H1 (cell line): ENCODE results near the gene SORCS3. TPM values are rescaled to one million over a fixed set of nuclear protein-coding genes. Genes with fewer than 3 reads are reported as not detected.

Experiments used
- CTCF ChIA-PET: fragments of 300-600 bp; sonication (Branson Sonifier 250); formaldehyde crosslinking; loops from one replicate; lab custom pipeline; 2021; ENCODE audit not compliant: partially characterized antibody; lab: Charles Lee
- POLR2A ChIA-PET: fragments of 300-600 bp; sonication (Branson Sonifier 250); formaldehyde crosslinking; loops from one replicate; lab custom pipeline; 2021; ENCODE audit warnings: inconsistent platforms; ENCODE audit not compliant: partially characterized antibody; lab: Charles Lee
- DNase-seq, 2 experiments: peaks; one replicate each; pipeline versions ENCODE4 v3.0.0 to v3.0.0-alpha.2; 2010 to 2022; ENCODE audit warnings: low spot score in 2 of 2, low read depth in 1 of 2, mixed read lengths in 1 of 2
- FAIRE-seq: peaks from 2 replicates; lab custom pipeline; 2011; peaks lifted over from hg19 to GRCh38; lab: Jason Lieb, UNC
- H2AFZ ChIP-seq: 2 replicates; pipeline ENCODE4 v1.8.1; 2012; ENCODE audit warnings: low read length, inconsistent platforms
- H2AK5ac ChIP-seq: 2 replicates; pipeline ENCODE4 v1.6.1; 2013; ENCODE audit warnings: low read depth, low read length
- H2BK120ac ChIP-seq: replicated peaks from 2 replicates; pipeline ENCODE3; 2013; ENCODE audit warnings: low read depth, low read length, inconsistent platforms
- H2BK12ac ChIP-seq: 2 replicates; pipeline ENCODE4 v1.6.1; 2013; ENCODE audit warnings: low read depth, low read length
- H2BK15ac ChIP-seq: 2 replicates; pipeline ENCODE4 v1.6.1; 2013; ENCODE audit warnings: low read length
- H2BK20ac ChIP-seq: 2 replicates; pipeline ENCODE4 v1.6.1; 2013; ENCODE audit warnings: low read length
- H2BK5ac ChIP-seq: 2 replicates; pipeline ENCODE4 v1.6.1; 2013; ENCODE audit warnings: low read depth, low read length
- H3K14ac ChIP-seq: 2 replicates; pipeline ENCODE4 v1.6.1; 2013; ENCODE audit warnings: inconsistent platforms; ENCODE audit not compliant: insufficient read length
- H3K18ac ChIP-seq: 2 replicates; pipeline ENCODE4 v1.6.1; 2013; ENCODE audit warnings: low read length; ENCODE audit errors: extremely low read depth
- H3K23ac ChIP-seq: 2 replicates; pipeline ENCODE4 v1.6.1; 2013; ENCODE audit warnings: inconsistent platforms; ENCODE audit not compliant: insufficient read length
- H3K23me2 ChIP-seq: 2 replicates; pipeline ENCODE4 v1.6.1; 2013; ENCODE audit warnings: low read depth, low read length
- H3K27ac ChIP-seq: 2 replicates; pipeline ENCODE4 v1.6.1; 2011; ENCODE audit warnings: low read depth, low read length, inconsistent platforms
- H3K27me3 ChIP-seq, 4 experiments: replicated peaks in 1 of 4; 1 replicate in 1 of 4; 2 replicates in 3 of 4; pipeline versions ENCODE4 v1.6.1 to v1.8.1; 2011 to 2013; ENCODE audit warnings: low read length in 3 of 4, mild to moderate bottlenecking in 3 of 4, inconsistent platforms in 2 of 4, mixed read lengths in 2 of 4, moderate library complexity in 1 of 4; ENCODE audit not compliant: control insufficient read depth in 3 of 4, insufficient read depth in 3 of 4; ENCODE audit errors: extremely low read depth in 1 of 4
- H3K36me3 ChIP-seq, 4 experiments: 2 replicates each; pipeline versions ENCODE4 v1.6.1 to v1.8.1; 2011 to 2013; ENCODE audit warnings: mild to moderate bottlenecking in 4 of 4, low read length in 3 of 4, moderate library complexity in 2 of 4, control low read depth in 1 of 4, inconsistent platforms in 1 of 4; ENCODE audit not compliant: insufficient read depth in 4 of 4, control insufficient read depth in 2 of 4
- H3K4ac ChIP-seq: replicated peaks from 2 replicates; pipeline ENCODE3; 2013; ENCODE audit warnings: low read length, low read depth, mixed read lengths, inconsistent platforms; ENCODE audit not compliant: insufficient read length
- H3K4me1 ChIP-seq, 4 experiments: replicated peaks in 1 of 4; 1 replicate in 1 of 4; 2 replicates in 3 of 4; pipeline versions ENCODE4 v1.6.1 to v1.8.1; 2011 to 2013; ENCODE audit warnings: low read length in 3 of 4, inconsistent platforms in 2 of 4, mixed read lengths in 1 of 4; ENCODE audit not compliant: insufficient read depth in 4 of 4, control insufficient read depth in 3 of 4
- H3K4me2 ChIP-seq, 2 experiments: 2 replicates each; pipeline versions ENCODE4 v1.6.1 to v1.8.1; 2011 to 2013; ENCODE audit warnings: low read depth in 2 of 2, low read length in 2 of 2, control low read depth in 1 of 2, inconsistent platforms in 1 of 2, mild to moderate bottlenecking in 1 of 2; ENCODE audit not compliant: insufficient read depth in 1 of 2
- H3K4me3 ChIP-seq, 4 experiments: fragments of 200-600, 300-600 bp in 1 of 4; sonication (generic), shearing (Covaris generic), sonication (Bioruptor Twin) in 1 of 4; 2 replicates each; pipeline versions ENCODE4 v1.5.1 to v1.8.1; 2011 to 2016; ENCODE audit warnings: low read length in 4 of 4, low read depth in 3 of 4, control low read depth in 2 of 4, inconsistent platforms in 2 of 4, mild to moderate bottlenecking in 2 of 4, mixed read lengths in 1 of 4, moderate library complexity in 1 of 4; ENCODE audit not compliant: insufficient read depth in 2 of 4; ENCODE audit errors: extremely low read depth in 1 of 4
- H3K56ac ChIP-seq: replicated peaks from 2 replicates; pipeline ENCODE3; 2013; ENCODE audit warnings: low read depth, mild to moderate bottlenecking, mixed read lengths, low read length, inconsistent platforms; ENCODE audit not compliant: insufficient read length
- H3K79me1 ChIP-seq: 2 replicates; pipeline ENCODE4 v1.6.1; 2013; ENCODE audit warnings: low read depth, low read length, control low read depth
- H3K79me2 ChIP-seq, 2 experiments: 2 replicates each; pipeline versions ENCODE4 v1.6.1 to v1.8.1; 2012 to 2013; ENCODE audit warnings: low read length in 2 of 2, mild to moderate bottlenecking in 2 of 2, inconsistent platforms in 1 of 2; ENCODE audit not compliant: insufficient read depth in 2 of 2, control insufficient read depth in 1 of 2
- H3K9ac ChIP-seq, 4 experiments: replicated peaks in 1 of 4; 1 replicate in 1 of 4; 2 replicates in 3 of 4; pipeline versions ENCODE4 v1.6.1 to v1.8.1; 2011 to 2013; ENCODE audit warnings: low read depth in 3 of 4, low read length in 3 of 4, control low read depth in 2 of 4, mild to moderate bottlenecking in 2 of 4, moderate library complexity in 2 of 4, inconsistent platforms in 1 of 4; ENCODE audit errors: extremely low read depth in 1 of 4
- H3K9me3 ChIP-seq, 2 experiments: 2 replicates each; pipeline versions ENCODE4 v1.6.1 to v1.8.1; 2012 to 2013; ENCODE audit warnings: mild to moderate bottlenecking in 2 of 2, moderate library complexity in 2 of 2, control low read depth in 1 of 2, inconsistent platforms in 1 of 2, low read depth in 1 of 2, low read length in 1 of 2, mixed read lengths in 1 of 2; ENCODE audit not compliant: insufficient read depth in 2 of 2
- H4K20me1 ChIP-seq, 2 experiments: replicated peaks in 1 of 2; 2 replicates each; pipeline versions ENCODE3 to v1.8.1; 2011 to 2013; ENCODE audit warnings: inconsistent platforms in 2 of 2, low read length in 2 of 2, mild to moderate bottlenecking in 1 of 2; ENCODE audit not compliant: insufficient read depth in 2 of 2, control insufficient read depth in 1 of 2
- H4K5ac ChIP-seq: 2 replicates; pipeline ENCODE4 v1.6.1; 2013; ENCODE audit warnings: low read length, low read depth, mixed read lengths, inconsistent platforms; ENCODE audit not compliant: insufficient read length
- H4K8ac ChIP-seq: 2 replicates; pipeline ENCODE4 v1.8.0; 2013; ENCODE audit warnings: mild to moderate bottlenecking, moderate library complexity, low read length, inconsistent platforms; ENCODE audit not compliant: insufficient read depth; ENCODE audit errors: extremely low read depth
- H4K91ac ChIP-seq: replicated peaks from 2 replicates; pipeline ENCODE3; 2013; ENCODE audit warnings: low read length, mixed read lengths, inconsistent platforms; ENCODE audit not compliant: insufficient read length
- WGBS, 2 experiments: shearing (Covaris generic) in 1 of 2; methylation state at CpG; one replicate each; pipeline versions ENCODE4 v1.1.6 to v1.1.7; 2013 to 2015; ENCODE audit warnings: low lambda C conversion rate in 2 of 2, mixed read lengths in 2 of 2, inconsistent platforms in 1 of 2, low coverage in 1 of 2, missing lambda C conversion rate in 1 of 2; ENCODE audit not compliant: insufficient replicate concordance in 2 of 2, insufficient coverage in 1 of 2, insufficient read length in 1 of 2; ENCODE audit errors: extremely low coverage in 1 of 2, missing lambda C conversion rate in 1 of 2; 5-methylcytosine and 5-hydroxymethylcytosine counted together
- polyA plus RNA-seq, 7 experiments: library from polyadenylated mRNA; depleted of rRNA in 3 of 7; stranded (reverse) in 5 of 7; unstranded in 2 of 7; fragments of >200 nt in 5 of 7; fragments of 200-250 nt in 2 of 7; gene quantifications; 1 replicate in 5 of 7; 2 replicates in 1 of 7; 4 replicates in 1 of 7; pipeline versions ENCODE4 v1.2.1 to v1.2.3, GENCODE V29; 2011 to 2013; ENCODE audit warnings: missing spikeins in 2 of 7, mixed read lengths in 2 of 7
- total RNA-seq: library from RNA; stranded (reverse); fragmentation: NEBNext Ultra II Directional; extraction: Animal tissue kit (Norgen Biotek cat#: 25700); gene quantifications from 2 replicates; pipeline ENCODE4 v1.2.1, GENCODE V29; 2021
- TF ChIP-seq, protein P1 (sequence below): IDR thresholded peaks from 2 replicates; pipeline ENCODE4 v1.6.1; 2011; ENCODE audit warnings: low read length, improper control_type of control experiment

Gene SORCS3
- total and polyA plus RNA-seq, 2 of the 8 experiments (the other 6 are each of a cell fraction or from before 2014, with no cell fraction given) = 0.26 to 0.88 TPM

DNA sequence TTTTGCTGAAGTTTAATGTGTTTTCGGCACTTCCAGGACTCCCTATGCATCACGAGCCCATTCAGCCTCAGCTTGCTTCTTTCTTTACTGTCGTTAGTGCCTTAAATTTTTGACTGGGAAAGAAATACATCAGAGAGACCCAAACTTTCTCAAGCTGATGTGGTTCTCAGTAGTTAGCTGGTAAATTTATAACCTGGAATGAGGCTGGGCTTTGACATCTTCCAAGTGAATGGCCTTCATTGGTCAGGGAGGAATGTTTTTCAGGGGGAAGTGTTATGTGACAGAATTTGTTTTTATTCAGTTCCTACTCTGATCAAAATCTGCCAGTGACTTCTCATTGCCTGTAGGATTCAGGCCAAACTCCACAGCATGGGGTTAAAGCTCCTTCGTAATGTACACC lies 296.9 kb downstream of the SORCS3 start:
- TF ChIP-seq, protein P1, sequence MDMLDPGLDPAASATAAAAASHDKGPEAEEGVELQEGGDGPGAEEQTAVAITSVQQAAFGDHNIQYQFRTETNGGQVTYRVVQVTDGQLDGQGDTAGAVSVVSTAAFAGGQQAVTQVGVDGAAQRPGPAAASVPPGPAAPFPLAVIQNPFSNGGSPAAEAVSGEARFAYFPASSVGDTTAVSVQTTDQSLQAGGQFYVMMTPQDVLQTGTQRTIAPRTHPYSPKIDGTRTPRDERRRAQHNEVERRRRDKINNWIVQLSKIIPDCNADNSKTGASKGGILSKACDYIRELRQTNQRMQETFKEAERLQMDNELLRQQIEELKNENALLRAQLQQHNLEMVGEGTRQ = no peak
- TF ChIP-seq, all 59 proteins: peak for 0
- Histone ChIP-seq H3K9ac (no peak overlapping the region), H3K56ac (no peak overlapping the region), H4K91ac (no peak overlapping the region), H4K20me1 (no peaks in the 10 kb centered on the region), H3K23me2 (no peaks in the 10 kb centered on the region), H2BK120ac (no peak overlapping the region), H3K4ac (no peak overlapping the region), H2BK5ac (no peak overlapping the region), H2BK15ac (no peak overlapping the region), H3K23ac (no peak overlapping the region), H3K36me3 (no peaks in the 10 kb centered on the region), H3K9me3 (no peaks in the 10 kb centered on the region), H3K4me1 (no peaks in the 10 kb centered on the region), H3K27me3 (no peaks in the 10 kb centered on the region), H3K79me2 (no peaks in the 10 kb centered on the region), H3K14ac (no peak overlapping the region), H3K18ac (no peak overlapping the region), H3K4me3 (no peak overlapping the region), H2AFZ (no peak overlapping the region), H2BK20ac (no peak overlapping the region), H3K27ac (no peak overlapping the region), H3K4me2 (no peak overlapping the region), H4K8ac (no peak overlapping the region), H2AK5ac (no peak overlapping the region), H2BK12ac (no peak overlapping the region), H4K5ac (no peak overlapping the region), H3K79me1 (no peaks in the 10 kb centered on the region)
- CTCF ChIA-PET = interaction anchor here (1.7 kb wide), 1 partner anchor 126 kb away, joined by 5 read pairs; no protein-coding TSS in a partner anchor
- POLR2A ChIA-PET = no interaction called here
- no peak for FAIRE-seq
- WGBS, 2 experiments = 79% methylated on average over 4 of the region's 4 CpGs; no CpG with 5 or more reads in 1 of the 2 experiments
- no peak for DNase-seq
